ENCODE results near the gene ATF7.

DNA sequence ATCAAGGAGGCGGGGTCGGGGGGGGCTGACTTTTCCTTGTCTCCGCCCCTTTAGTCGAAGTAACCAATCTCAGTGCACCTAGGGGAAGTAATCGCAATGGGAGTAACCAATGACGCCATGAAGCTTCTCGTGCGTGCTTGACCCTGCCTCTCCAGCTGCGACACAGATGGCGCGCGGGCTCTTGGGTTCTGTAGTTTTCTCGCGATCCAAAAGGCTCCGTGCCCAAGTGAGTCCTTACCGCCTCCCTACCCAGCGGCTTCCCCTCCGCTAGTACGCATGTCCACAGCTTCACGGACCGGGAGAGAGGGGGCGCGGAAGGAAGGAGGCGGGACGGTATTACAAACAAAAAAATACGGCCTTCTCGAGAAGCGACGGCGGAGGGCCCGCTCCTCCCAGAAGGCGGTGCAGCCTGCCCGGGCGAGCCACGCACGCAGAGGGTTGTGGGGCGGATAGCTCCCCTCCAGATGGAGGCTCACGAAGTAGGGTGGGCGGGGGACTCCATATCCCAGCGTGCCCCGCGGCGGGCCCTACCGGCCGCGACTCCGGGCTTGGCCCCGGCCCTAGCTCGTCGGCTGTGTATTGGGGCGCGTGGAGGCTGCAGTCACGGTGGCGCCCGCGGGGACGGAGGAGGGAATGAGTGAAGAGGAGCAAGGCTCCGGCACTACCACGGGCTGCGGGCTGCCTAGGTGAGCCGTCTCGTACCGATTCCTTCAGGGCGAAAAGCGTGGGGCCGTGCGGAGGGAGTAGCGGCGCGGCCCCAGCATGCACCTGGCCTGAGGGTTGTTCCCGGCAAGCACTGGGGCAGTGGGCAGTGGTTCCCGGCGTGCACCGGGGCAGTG lies 125.2 kb downstream of the ATF7 start, which contains the start of gene TARBP2:
- TF ChIP-seq CTCF (IDR thresholded peaks at IDR 0.05; ENCODE audit: extremely low read depth in 1 of 2, insufficient read depth in 1 of 2, low read depth in 1 of 2, low read length in 2 of 2), result no peak
- TF ChIP-seq POLR2A (IDR thresholded peaks at IDR 0.05; ENCODE audit: low read depth, low read length), result peak; percentile 82
- TF ChIP-seq FOS (IDR thresholded peaks at IDR 0.05; ENCODE audit: borderline replicate concordance, insufficient read depth, low read length), result no peak
